Frontal cortex (tissue), 4 donors: Measurements from ENCODE around the gene ATF3. TPM values are rescaled to one million over a fixed set of nuclear protein-coding genes. Genes with fewer than 3 reads are reported as not detected.
A peak's percentile ranks its signal among the peaks of the same experiment; 100 is the strongest.

Source experiments
- DNase-seq, 2 donors: peaks; one replicate each; pipeline ENCODE4 v3.0.0; 2012; ENCODE audit warnings: low spot score in 2 of 2
- FAIRE-seq: peaks from 2 replicates; lab custom pipeline; 2012; peaks lifted over from hg19 to GRCh38; lab: Jason Lieb, UNC
- total RNA-seq: library from RNA; depleted of rRNA; stranded (reverse); fragments of >200 nt; gene quantifications from one replicate; pipeline ENCODE4 v1.2.3, GENCODE V29; 2014
- donor health status: control.
- donor health status: control.
- donor health status: control.

ATF3 gene
- total RNA-seq, 1 donor from 2014 or later, result 1.6 TPM

GRCh38 chr1:212607206-212607912, 1.2 kb upstream of the ATF3 start:
- DNase-seq, result peak in 1 of 2 donors; percentile 40

GRCh38 chr1:212607913-212608391, 609 bp upstream of the ATF3 start:
- DNase-seq, result no peak
- FAIRE-seq, result no peak

More at GRCh38 chr1:212607206-212607912, 1.2 kb upstream of the ATF3 start:
- FAIRE-seq, result no peak

GRCh38 chr1:212608959-212609700, 569 bp downstream of the ATF3 start:
- DNase-seq, result peak; percentile 47 to 54
- FAIRE-seq, result no peak

GRCh38 chr1:212609701-212610574, 1.4 kb downstream of the ATF3 start:
- DNase-seq (no peak), FAIRE-seq (no peak)

- no peak for DNase-seq
- FAIRE-seq, result no peak
Measured at GRCh38 chr1:212610575-212610967, 2.0 kb downstream of the ATF3 start.

GRCh38 chr1:212611000-212611948, 2.7 kb downstream of the ATF3 start:
- FAIRE-seq (no peak), DNase-seq (no peak)

- DNase-seq (no peak), FAIRE-seq (no peak)
Measured at GRCh38 chr1:212612041-212612961, 3.7 kb downstream of the ATF3 start.

GRCh38 chr1:212613440-212614335, 5.1 kb downstream of the ATF3 start:
- FAIRE-seq, result no peak

GRCh38 chr1:212614453-212615200, 6.1 kb downstream of the ATF3 start:
- no peak for FAIRE-seq
- DNase-seq, result no peak

More at GRCh38 chr1:212613440-212614335, 5.1 kb downstream of the ATF3 start:
- DNase-seq, result no peak

- DNase-seq, result no peak
- no peak for FAIRE-seq
Measured at GRCh38 chr1:212615201-212615470, 6.6 kb downstream of the ATF3 start.

GRCh38 chr1:212618466-212619210, 10.1 kb downstream of the ATF3 start:
- no peak for FAIRE-seq
- no peak for DNase-seq

GRCh38 chr1:212620293-212620692, 11.7 kb downstream of the ATF3 start:
- DNase-seq (no peak), FAIRE-seq (no peak)

GRCh38 chr1:212621043-212621948, 12.7 kb downstream of the ATF3 start:
- DNase-seq, result no peak
- no peak for FAIRE-seq

- no peak for FAIRE-seq
- DNase-seq, result no peak
Measured at GRCh38 chr1:212621949-212622305, 13.4 kb downstream of the ATF3 start.

- no peak for DNase-seq
- no peak for FAIRE-seq
Measured at GRCh38 chr1:212622467-212622866, 13.9 kb downstream of the ATF3 start.
